ENCODE data around the gene SNAPC2.
A peak's percentile ranks its signal among the peaks of the same experiment; 100 is the strongest.
"Not testable (repeated sequence)": the region's sequence is repeated elsewhere in the genome, so short reads cannot be mapped to it uniquely, and the experiment has no call there.

The SNAPC2 gene

DNA sequence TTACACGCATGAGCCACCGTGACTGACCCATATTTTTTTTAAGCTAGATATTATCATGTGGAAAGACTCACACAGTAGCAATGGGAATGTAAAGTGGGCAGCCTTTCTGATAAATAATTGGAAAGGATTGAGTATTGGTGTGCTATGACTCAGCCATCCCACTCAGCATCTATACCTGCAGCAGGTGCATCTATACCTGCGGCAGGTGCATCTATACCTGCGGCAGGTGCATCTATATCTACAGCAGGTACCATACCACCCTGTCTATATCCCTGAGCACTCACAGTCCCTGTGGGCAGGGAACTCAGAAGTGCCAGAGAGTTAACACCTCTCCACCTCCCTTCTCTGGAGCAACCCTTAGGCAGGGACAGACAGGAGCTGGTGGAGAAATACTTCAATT, 37.0 kb upstream of the SNAPC2 start:
- ATAC-seq (no peak), DNase-seq (no peak)
- no peaks in the 10 kb centered on the region for H3K27me3 Mint-ChIP-seq
- no peak overlapping the region for H3K4me3 Mint-ChIP-seq
- no peak overlapping the region for H3K27ac Mint-ChIP-seq
- H3K4me1 Mint-ChIP-seq: no peaks in the 10 kb centered on the region
- no peaks in the 10 kb centered on the region for H3K9me3 Mint-ChIP-seq
- no peaks in the 10 kb centered on the region for H3K36me3 Mint-ChIP-seq (ENCODE audit: low read depth)

DNA sequence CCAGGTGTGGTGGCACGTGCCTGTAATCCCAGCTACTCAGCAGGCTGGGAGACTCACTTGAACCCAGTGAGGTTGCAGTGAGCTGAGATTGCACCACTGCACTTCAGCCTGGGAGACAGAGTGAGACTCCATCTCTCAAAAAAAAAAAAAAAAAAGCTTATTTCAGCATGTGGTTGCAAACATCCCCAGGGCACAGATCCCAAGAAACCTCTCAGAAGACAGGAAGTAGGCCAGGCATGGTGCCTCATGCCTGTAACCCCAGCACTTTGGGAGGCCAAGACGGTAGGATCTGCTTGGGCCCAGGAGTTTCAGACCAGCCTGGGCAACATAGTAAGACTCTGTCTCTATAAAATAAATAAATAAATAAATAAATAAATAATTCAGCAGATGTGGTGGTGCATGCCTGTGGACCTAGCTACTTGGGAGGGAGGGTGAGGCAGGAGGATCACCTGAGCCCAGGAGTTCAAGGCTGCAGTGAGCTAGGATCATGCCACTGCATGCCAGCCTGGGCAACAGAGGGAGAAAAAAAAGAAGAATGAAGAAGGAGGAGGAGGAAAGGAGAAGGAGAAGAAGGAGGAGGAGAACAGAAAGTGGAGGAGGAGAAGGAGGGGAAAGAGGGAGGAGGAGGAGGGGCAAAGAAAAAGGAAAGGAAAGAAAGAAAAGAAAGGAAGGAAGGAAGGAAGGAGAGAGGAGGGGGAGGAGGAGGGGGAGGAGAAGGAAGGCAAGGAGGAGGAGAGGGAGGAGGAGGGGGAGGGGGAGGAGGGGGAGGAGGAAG, 36.2 kb upstream of the SNAPC2 start:
- Mint-ChIP-seq H3K4me1 (no peaks in the 10 kb centered on the region), H3K4me3 (no peak overlapping the region), H3K27me3 (peaks cover 4% of the 10 kb centered on the region), H3K36me3 (ENCODE audit: low read depth) (no peaks in the 10 kb centered on the region), H3K9me3 (no peaks in the 10 kb centered on the region), H3K27ac (no peak overlapping the region)
- no peak for DNase-seq
- no peak for ATAC-seq

DNA sequence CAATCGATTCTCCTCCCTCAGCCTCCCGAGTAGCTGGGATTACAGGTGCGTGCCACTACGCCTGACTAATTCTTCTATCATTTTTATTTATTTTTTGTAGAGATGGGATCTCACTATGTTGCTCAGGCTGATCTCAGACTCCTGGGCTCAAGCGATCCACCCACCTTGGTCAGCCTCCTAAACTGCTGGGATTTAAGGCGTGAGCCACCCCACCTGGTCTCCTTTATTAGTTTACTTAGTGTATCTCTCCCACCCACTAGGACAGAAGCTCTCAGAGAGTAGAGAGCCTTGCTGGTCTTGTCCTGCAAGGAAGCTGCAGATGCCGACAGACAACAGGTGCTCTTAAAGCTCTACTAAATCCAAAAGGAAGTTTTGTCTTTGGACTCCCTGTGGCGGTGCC, 34.3 kb upstream of the SNAPC2 start:
- ATAC-seq: no peak
- no peak overlapping the region for H3K27ac Mint-ChIP-seq

DNA sequence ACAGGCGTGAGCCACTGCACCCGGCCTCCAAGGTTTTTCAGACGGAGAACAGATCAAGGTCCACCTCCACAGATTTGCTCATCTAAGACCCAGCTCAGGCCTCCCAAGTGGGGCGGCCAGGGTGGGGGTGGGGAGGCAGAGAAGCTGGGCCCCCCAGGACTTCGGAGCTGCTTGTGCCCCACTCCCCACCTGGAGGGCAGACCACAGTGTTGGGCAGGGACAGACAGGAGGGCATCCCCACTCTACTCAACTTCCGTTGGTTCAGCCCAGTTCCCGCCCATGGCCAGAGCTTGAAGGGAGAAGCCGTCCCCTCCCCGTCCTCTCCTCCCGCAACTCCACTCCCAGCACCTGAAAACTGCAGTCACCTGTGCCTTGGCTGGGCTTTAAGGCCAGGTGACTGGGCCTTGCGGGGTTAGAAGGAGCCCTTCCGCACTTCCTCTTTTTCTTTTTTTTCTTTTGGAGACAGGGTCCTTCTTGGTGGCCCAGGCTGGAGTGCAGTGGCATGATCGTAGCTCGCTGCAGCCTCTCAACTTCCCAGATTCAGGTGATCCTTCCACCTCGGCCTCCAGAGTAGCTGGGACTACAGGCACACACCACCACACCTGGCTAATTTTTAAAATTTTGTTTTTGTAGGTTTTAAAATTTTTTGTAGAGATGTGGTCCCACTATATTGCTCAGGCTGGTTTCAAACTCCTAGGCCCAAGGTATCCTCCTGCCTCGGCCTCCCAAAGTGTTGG, 32.6 kb upstream of the SNAPC2 start:
- peaks cover 17% of the 10 kb centered on the region for H3K27me3 Mint-ChIP-seq
- no peak for DNase-seq
- H3K4me1 Mint-ChIP-seq: no peaks in the 10 kb centered on the region
- ATAC-seq: no peak
- no peaks in the 10 kb centered on the region for H3K9me3 Mint-ChIP-seq
- H3K27ac Mint-ChIP-seq: no peak overlapping the region
- no peak overlapping the region for H3K4me3 Mint-ChIP-seq
- H3K36me3 Mint-ChIP-seq (ENCODE audit: low read depth): no peaks in the 10 kb centered on the region

More for the DNA sequence above, 34.3 kb upstream of the SNAPC2 start:
- Mint-ChIP-seq H3K36me3 (ENCODE audit: low read depth) (no peaks in the 10 kb centered on the region), H3K4me3 (no peak overlapping the region), H3K4me1 (no peaks in the 10 kb centered on the region), H3K9me3 (no peaks in the 10 kb centered on the region), H3K27me3 (peaks cover 15% of the 10 kb centered on the region)
- DNase-seq: no peak

DNA sequence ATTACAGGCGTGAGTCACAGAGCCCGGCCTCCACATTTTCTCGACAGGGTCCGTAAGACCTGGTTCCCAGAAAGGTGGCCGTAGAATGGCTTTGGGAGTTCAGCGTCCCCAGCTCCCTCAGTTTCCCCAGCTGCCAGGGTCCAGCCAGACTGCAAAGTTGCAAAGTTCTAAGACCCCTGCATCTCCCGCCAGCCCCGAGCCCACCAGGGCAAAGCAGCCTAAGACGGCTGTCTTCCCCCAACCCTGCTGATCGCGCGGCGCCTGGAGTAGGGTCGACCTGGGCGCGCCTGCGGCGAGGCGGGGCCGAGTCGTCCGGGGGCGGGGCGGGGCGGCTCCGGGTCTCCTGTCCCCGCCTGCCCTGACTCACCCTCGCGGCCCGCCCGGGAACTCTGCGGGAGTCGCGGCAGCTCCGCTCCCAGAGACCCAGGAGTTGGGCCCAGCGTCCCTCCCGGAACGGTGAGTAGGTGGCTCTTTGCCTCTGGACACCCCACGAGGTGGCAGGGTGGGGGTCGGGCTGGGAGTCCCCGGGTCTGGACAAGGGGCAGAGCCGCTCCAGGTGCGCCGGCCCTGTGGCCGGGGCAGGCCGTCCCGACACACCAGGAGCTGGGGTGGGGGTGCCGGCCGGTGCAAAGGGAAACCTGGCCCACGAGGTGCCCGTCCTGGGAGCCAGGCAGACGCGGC, 31.9 kb upstream of the SNAPC2 start, which contains the start of gene LRRC8E:
Gene LRRC8E (plus strand): TSS at position 366 of the 681 bp plus-strand sequence. CDS start 7,094 bp downstream, outside the sequence.
- H3K4me3 Mint-ChIP-seq: no peak within 1 kb of the TSS
- peak; percentile 64 for DNase-seq
- no peaks in the 10 kb centered on the region for H3K36me3 Mint-ChIP-seq (ENCODE audit: low read depth)
- H3K9me3 Mint-ChIP-seq: no peaks in the 10 kb centered on the region
- H3K4me1 Mint-ChIP-seq: peaks cover under 1% of the 10 kb centered on the region
- H3K27ac Mint-ChIP-seq: no peak within 1 kb of the TSS
- peak; percentile 88 for ATAC-seq
- peaks cover 18% of the 10 kb centered on the region for H3K27me3 Mint-ChIP-seq

DNA sequence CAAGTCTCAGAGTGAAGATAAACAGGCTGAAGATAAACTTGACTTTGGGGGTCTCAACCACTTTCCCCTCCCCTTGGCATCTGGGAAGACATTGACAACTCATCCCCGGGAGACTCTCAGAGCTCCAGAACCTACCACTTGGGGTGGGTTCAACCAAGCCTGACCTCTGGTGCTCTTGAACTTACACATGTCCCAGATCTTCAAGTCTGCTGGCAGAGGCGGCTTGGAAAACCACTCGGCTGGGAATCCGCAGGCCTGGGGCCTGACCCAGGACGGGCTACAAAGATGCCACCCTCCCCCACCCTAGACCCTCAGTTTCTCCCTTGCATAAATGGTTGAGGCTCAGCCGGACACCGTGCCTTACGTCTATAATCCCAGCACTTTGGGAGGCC, 31.3 kb upstream of the SNAPC2 start:
- Mint-ChIP-seq H3K36me3 (ENCODE audit: low read depth) (no peaks in the 10 kb centered on the region), H3K9me3 (no peaks in the 10 kb centered on the region), H3K4me1 (peaks cover 6% of the 10 kb centered on the region), H3K4me3 (no peak overlapping the region), H3K27me3 (peaks cover 19% of the 10 kb centered on the region), H3K27ac (no peak overlapping the region)
- DNase-seq (no peak), ATAC-seq (no peak)

DNA sequence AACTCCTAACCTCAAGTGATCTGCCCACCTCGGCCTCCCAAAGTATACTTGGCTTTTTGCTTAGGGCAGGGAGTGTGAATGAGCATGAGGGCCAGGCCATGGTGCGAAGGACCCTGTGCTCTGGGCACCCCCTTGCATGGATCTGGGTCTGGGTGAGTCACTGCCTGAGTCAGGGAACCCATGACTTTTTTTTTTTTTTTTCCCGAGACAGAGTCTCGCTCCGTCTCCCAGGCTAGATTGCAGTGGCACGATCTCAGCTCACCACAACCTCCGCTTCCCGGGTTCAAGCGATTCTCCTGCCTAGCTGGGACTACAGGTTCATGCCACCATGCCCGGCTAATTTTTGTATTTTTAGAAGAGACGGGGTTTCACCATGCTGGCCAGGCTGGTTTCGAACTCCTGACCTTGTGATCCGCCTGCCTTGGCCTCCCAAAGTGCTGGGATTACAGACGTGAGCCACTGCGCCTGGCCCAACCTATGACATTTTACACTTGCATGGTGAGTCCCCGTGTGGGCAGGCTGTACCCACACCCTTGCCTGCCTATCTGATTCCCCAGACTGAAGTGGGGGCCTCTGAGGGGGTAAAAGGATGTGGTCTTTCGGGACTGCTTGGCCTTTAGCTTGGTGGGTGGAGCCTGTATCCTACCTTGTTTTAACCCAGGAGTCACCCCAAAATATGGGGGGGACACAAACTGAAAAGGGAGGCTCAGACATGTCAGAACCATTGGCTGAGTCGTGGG, 26.6 kb upstream of the SNAPC2 start:
- not testable (repeated sequence) for H3K27ac Mint-ChIP-seq; H3K4me3 Mint-ChIP-seq; DNase-seq; H3K9me3 Mint-ChIP-seq; H3K36me3 Mint-ChIP-seq (ENCODE audit: low read depth)
- H3K27me3 Mint-ChIP-seq: peaks cover 27% of the 10 kb centered on the region
- ATAC-seq: peak; percentile 69
- H3K4me1 Mint-ChIP-seq: peaks cover 12% of the 10 kb centered on the region

DNA sequence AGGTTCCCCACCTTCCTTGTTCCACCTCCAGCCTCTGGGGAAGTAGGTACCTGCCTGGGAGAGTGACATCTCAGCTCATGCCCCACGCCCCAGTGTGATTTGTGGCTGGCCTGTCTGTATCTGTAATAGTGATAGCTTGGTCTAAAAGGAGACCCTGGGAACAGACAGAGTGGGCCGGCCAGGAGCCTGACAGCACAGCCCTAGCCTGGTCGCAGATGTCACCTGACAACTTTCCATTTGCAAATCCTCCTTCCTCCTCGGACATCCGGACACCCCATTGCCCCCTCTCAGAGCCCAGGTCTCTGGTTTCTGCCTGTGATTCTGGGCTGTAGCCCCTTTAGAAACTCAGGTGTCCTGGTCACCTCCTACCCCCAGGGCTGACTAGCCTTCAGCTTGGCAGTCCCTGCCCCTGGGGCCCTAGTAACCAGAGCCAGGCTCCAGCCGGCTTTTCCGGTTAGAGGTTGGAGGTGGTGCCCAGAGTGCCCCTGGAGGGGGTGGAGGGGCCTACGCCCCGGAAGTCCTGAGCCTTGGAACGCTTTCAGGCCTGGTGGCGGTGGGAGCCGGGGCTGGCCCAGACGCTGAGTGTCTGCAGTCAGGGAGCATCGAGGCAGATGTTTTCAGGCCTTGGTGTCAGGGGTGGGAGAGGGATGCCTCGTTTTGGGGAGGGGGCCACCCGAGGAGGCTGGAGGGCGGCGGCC, 25.4 kb upstream of the SNAPC2 start:
- DNase-seq: no peak
- Mint-ChIP-seq H3K4me1 (peaks cover 12% of the 10 kb centered on the region), H3K9me3 (no peaks in the 10 kb centered on the region), H3K4me3 (no peak overlapping the region), H3K36me3 (ENCODE audit: low read depth) (no peaks in the 10 kb centered on the region), H3K27me3 (peaks cover 17% of the 10 kb centered on the region), H3K27ac (no peak overlapping the region)
- no peak for ATAC-seq

DNA sequence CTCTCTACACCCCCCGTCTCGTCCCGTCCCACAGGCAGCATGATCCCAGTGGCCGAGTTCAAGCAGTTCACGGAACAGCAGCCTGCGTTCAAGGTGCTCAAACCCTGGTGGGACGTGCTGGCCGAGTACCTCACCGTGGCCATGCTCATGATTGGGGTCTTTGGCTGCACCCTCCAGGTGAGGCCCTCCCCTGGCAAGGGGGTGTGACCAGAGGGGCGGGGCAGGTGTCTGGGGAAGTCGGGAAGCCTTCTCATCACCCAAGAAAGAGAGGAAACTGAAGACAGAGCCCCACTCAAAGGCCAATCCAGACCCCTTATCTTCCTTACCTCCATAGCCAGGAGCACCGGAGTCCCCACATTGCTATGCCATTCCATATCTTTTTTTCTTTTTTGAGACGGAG, 24.6 kb upstream of the SNAPC2 start:
- Mint-ChIP-seq H3K27ac (no peak overlapping the region), H3K36me3 (ENCODE audit: low read depth) (no peaks in the 10 kb centered on the region), H3K9me3 (no peaks in the 10 kb centered on the region), H3K4me1 (peaks cover 12% of the 10 kb centered on the region), H3K27me3 (peaks cover 14% of the 10 kb centered on the region), H3K4me3 (no peak overlapping the region)
- no peak for ATAC-seq
- DNase-seq: no peak

DNA sequence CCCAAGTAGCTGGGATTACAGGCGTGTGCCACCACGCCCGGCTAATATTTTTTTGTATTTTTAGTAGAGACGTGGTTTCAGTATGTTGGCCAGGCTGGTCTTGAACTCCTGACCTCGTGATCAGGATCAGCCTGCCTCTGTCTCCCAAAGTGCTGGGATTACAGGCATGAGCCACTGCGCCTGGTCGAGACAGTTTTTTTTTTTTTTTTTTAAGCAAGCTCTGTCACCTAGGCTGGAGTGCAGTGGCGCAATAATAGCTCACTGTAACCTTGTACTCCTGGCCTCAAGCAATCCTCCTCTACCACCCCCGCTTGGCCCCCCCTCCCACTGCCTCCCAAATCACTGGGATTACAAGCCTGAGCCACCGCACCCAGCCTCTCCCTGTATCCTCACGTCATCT, 22.8 kb upstream of the SNAPC2 start:
- Mint-ChIP-seq H3K27me3 (peaks cover 10% of the 10 kb centered on the region), H3K27ac (no peak overlapping the region), H3K4me1 (peaks cover 15% of the 10 kb centered on the region), H3K36me3 (ENCODE audit: low read depth) (no peaks in the 10 kb centered on the region), H3K9me3 (no peaks in the 10 kb centered on the region), H3K4me3 (no peak overlapping the region)
- ATAC-seq: no peak
- no peak for DNase-seq

DNA sequence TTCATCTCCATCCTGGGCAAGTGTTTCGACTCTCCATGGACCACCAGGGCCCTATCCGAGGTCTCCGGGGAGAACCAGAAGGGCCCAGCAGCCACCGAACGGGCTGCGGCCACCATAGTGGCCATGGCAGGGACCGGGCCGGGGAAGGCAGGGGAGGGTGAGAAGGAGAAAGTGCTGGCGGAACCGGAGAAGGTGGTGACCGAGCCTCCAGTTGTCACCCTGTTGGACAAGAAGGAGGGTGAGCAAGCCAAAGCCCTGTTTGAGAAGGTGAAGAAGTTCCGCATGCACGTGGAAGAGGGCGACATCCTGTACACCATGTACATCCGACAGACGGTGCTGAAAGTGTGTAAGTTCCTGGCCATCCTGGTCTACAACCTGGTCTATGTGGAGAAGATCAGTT, 21.2 kb upstream of the SNAPC2 start:
- Mint-ChIP-seq H3K27me3 (peaks cover 13% of the 10 kb centered on the region), H3K4me1 (peaks cover 21% of the 10 kb centered on the region), H3K27ac (no peak overlapping the region), H3K4me3 (no peak overlapping the region), H3K9me3 (no peaks in the 10 kb centered on the region), H3K36me3 (ENCODE audit: low read depth) (peaks cover 5% of the 10 kb centered on the region)
- no peak for DNase-seq
- no peak for ATAC-seq

DNA sequence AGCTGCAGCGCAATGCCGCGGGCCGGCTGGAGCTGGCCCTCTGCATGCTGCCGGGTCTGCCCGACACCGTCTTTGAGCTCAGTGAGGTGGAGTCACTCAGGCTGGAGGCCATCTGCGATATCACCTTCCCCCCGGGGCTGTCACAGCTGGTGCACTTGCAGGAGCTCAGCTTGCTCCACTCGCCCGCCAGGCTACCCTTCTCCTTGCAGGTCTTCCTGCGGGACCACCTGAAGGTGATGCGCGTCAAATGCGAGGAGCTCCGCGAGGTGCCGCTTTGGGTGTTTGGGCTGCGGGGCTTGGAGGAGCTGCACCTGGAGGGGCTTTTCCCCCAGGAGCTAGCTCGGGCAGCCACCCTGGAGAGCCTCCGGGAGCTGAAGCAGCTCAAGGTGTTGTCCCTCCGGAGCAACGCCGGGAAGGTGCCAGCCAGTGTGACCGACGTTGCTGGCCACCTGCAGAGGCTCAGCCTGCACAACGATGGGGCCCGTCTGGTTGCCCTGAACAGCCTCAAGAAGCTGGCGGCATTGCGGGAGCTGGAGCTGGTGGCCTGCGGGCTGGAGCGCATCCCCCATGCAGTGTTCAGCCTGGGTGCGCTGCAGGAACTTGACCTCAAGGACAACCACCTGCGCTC, 20.3 kb upstream of the SNAPC2 start:
- Mint-ChIP-seq H3K4me3 (no peak overlapping the region), H3K27ac (no peak overlapping the region), H3K36me3 (ENCODE audit: low read depth) (peaks cover 8% of the 10 kb centered on the region), H3K4me1 (peaks cover 22% of the 10 kb centered on the region), H3K27me3 (peaks cover 5% of the 10 kb centered on the region), H3K9me3 (no peaks in the 10 kb centered on the region)
- DNase-seq: no peak
- ATAC-seq: no peak

DNA sequence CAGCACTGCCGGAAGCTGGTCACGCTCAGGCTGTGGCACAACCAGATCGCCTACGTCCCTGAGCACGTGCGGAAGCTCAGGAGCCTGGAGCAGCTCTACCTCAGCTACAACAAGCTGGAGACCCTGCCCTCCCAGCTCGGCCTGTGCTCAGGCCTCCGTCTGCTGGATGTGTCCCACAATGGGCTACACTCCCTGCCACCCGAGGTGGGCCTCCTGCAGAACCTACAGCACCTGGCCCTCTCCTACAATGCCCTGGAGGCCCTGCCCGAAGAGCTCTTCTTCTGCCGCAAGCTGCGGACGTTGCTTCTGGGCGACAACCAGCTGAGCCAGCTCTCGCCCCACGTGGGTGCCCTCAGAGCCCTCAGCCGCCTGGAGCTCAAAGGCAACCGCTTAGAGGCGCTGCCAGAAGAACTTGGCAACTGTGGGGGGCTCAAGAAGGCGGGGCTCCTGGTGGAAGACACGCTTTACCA, 19.7 kb upstream of the SNAPC2 start:
- DNase-seq: no peak
- Mint-ChIP-seq H3K9me3 (no peaks in the 10 kb centered on the region), H3K27ac (no peak overlapping the region), H3K36me3 (ENCODE audit: low read depth) (peaks cover 12% of the 10 kb centered on the region), H3K4me1 (peaks cover 26% of the 10 kb centered on the region), H3K4me3 (no peak overlapping the region), H3K27me3 (peaks cover 5% of the 10 kb centered on the region)
- ATAC-seq: no peak
